Tibial nerve (tissue), 4 donors: ENCODE data around the gene RPL22L1. TPM values are rescaled to one million over a fixed set of nuclear protein-coding genes. Genes with fewer than 3 reads are reported as not detected.
"Not testable (repeated sequence)": the region's sequence is repeated elsewhere in the genome, so short reads cannot be mapped to it uniquely, and the experiment has no call there.

Source experiments
- DNase-seq, 2 donors: peaks; one replicate each; pipeline ENCODE4 v3.0.0-alpha.2; 2019; ENCODE audit warnings: low spot score in 2 of 2
- H3K27ac ChIP-seq, 4 donors: fragments of 200-600 bp; sonication (generic) in 3 of 4; one replicate each; pipeline ENCODE4 v1.5.1; 2017 to 2019; ENCODE audit warnings: mild to moderate bottlenecking in 1 of 4
- H3K27me3 ChIP-seq, 2 donors: fragments of 200-600 bp; sonication (generic) in 1 of 2; one replicate each; pipeline versions ENCODE4 v1.5.1 to v1.6.0; 2017 to 2019
- H3K36me3 ChIP-seq, 3 donors: fragments of 200-600 bp; sonication (generic); one replicate each; pipeline ENCODE4 v1.5.1; 2018 to 2019
- H3K4me1 ChIP-seq, 4 donors: fragments of 200-600 bp; sonication (generic) in 3 of 4; one replicate each; pipeline ENCODE4 v1.5.1; 2017 to 2019
- H3K4me3 ChIP-seq, 4 donors: fragments of 200-600 bp; sonication (generic) in 3 of 4; one replicate each; pipeline ENCODE4 v1.5.1; 2017 to 2019; ENCODE audit warnings: mild to moderate bottlenecking in 1 of 4, moderate library complexity in 1 of 4
- H3K9me3 ChIP-seq, 4 donors: fragments of 200-600 bp; sonication (generic) in 3 of 4; one replicate each; pipeline ENCODE4 v1.5.1; 2017 to 2019
- CTCF ChIP-seq, 5 experiments: fragments of 200-600 bp in 3 of 5; fragments of 450-650 bp in 2 of 5; sonication (generic) in 3 of 5; IDR thresholded peaks; one replicate each; pipeline ENCODE4 v1.5.1; 2016 to 2019; ENCODE audit warnings: antibody characterized with exemption in 5 of 5, mild to moderate bottlenecking in 3 of 5, moderate library complexity in 2 of 5
- EP300 ChIP-seq, 2 donors: sonication (generic); formaldehyde crosslinking; IDR thresholded peaks; one replicate each; pipeline ENCODE4 v1.6.1; 2017; ENCODE audit warnings: antibody characterized with exemption in 2 of 2, mild to moderate bottlenecking in 1 of 2
- POLR2A ChIP-seq, 2 donors: fragments of 450-650 bp; IDR thresholded peaks; one replicate each; pipeline ENCODE4 v1.6.1; 2017; ENCODE audit warnings: antibody characterized with exemption in 2 of 2, mild to moderate bottlenecking in 2 of 2, moderate library complexity in 2 of 2
- WGBS, 2 donors: methylation state at CpG; one replicate each; pipeline ENCODE4 v1.1.5; 2018; 5-methylcytosine and 5-hydroxymethylcytosine counted together
- total RNA-seq, 4 donors: library from RNA; depleted of rRNA; stranded (reverse); fragments of >200 nt; gene quantifications; one replicate each; pipeline ENCODE4 v1.1.0, GENCODE V29; 2016

RPL22L1 gene
- total RNA-seq, 4 donors from 2014 or later, result 59.0 to 96.6 (median 88.2) TPM

DNA sequence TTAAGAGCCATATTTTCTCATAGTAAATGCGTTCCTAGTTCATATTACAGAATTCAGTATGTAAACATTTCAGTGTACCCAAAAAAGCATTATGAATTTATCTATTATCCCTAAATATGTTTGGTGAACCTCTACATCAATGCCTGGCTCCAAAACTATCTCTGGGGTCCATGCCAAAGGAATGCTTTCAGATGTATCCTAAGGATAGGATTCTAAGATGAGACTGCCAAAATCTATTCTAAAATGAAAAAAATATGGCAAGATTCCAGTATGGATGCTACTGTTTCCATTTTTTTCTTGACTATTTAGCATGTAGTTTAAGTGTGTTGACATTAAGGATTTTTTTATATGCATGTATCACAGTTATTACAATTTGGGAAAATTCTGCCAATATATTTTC is 19.6 kb upstream of the RPL22L1 start:
- H3K36me3 ChIP-seq, result peaks cover 0 to 27% (median 0%) of the 10 kb centered on the region in 3 donors
- no peaks in the 10 kb centered on the region for H3K9me3 ChIP-seq
- no peak for TF ChIP-seq POLR2A (IDR thresholded peaks at IDR 0.05)
- TF ChIP-seq CTCF (IDR thresholded peaks at IDR 0.05), result no peak
- TF ChIP-seq EP300 (IDR thresholded peaks at IDR 0.05), result no peak
- DNase-seq, result no peak
- H3K27ac ChIP-seq, result no peak overlapping the region
- no peak overlapping the region for H3K4me3 ChIP-seq
- WGBS, 2 donors, result 30 to 38% methylated on average over 1 of the region's 1 CpG
- no peaks in the 10 kb centered on the region for H3K4me1 ChIP-seq
- no peaks in the 10 kb centered on the region for H3K27me3 ChIP-seq

- no peak overlapping the region for H3K27ac ChIP-seq
- peaks cover 0 to 27% (median 0%) of the 10 kb centered on the region in 3 donors for H3K36me3 ChIP-seq
- TF ChIP-seq EP300 (IDR thresholded peaks at IDR 0.05), result no peak
- TF ChIP-seq POLR2A (IDR thresholded peaks at IDR 0.05), result no peak
- TF ChIP-seq CTCF (IDR thresholded peaks at IDR 0.05), result no peak
- H3K27me3 ChIP-seq, result no peaks in the 10 kb centered on the region
- H3K9me3 ChIP-seq, result peaks cover 0 to 4% (median 0%) of the 10 kb centered on the region in 4 donors
- H3K4me3 ChIP-seq, result no peak overlapping the region
- no peaks in the 10 kb centered on the region for H3K4me1 ChIP-seq
- no peak for DNase-seq
Measured at GRCh38 chr3:170889132-170889531, 19.1 kb upstream of the RPL22L1 start.

GRCh38 chr3:170884109-170884930 is 14.3 kb upstream of the RPL22L1 start:
- H3K27me3 ChIP-seq, result not testable (repeated sequence)
- WGBS, 2 donors, result 90 to 95% methylated on average over 20 to 24 of the region's 24 CpGs

DNA sequence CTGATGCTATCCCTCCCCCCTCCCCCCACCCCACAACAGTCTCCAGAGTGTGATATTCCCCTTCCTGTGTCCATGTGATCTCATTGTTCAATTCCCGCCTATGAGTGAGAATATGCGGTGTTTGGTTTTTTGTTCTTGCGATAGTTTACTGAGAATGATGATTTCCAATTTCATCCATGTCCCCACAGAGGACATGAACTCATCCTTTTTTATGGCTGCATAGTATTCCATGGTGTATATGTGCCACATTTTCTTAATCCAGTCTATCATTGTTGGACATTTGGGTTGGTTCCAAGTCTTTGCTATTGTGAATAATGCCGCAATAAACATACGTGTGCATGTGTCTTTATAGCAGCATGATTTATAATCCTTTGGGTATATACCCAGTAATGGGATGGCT is 8.7 kb upstream of the RPL22L1 start:
- H3K9me3 ChIP-seq, result peaks cover 0 to 13% (median 0%) of the 10 kb centered on the region in 4 donors
- not testable (repeated sequence) for H3K36me3 ChIP-seq, H3K4me3 ChIP-seq, H3K27ac ChIP-seq, DNase-seq, H3K27me3 ChIP-seq, H3K4me1 ChIP-seq
- 82 to 92% methylated on average over 2 to 3 of the region's 5 CpGs for WGBS, 2 donors

More at GRCh38 chr3:170884109-170884930, 14.3 kb upstream of the RPL22L1 start:
- not testable (repeated sequence) for H3K4me1 ChIP-seq, H3K27ac ChIP-seq, H3K9me3 ChIP-seq, H3K36me3 ChIP-seq, H3K4me3 ChIP-seq, DNase-seq

DNA sequence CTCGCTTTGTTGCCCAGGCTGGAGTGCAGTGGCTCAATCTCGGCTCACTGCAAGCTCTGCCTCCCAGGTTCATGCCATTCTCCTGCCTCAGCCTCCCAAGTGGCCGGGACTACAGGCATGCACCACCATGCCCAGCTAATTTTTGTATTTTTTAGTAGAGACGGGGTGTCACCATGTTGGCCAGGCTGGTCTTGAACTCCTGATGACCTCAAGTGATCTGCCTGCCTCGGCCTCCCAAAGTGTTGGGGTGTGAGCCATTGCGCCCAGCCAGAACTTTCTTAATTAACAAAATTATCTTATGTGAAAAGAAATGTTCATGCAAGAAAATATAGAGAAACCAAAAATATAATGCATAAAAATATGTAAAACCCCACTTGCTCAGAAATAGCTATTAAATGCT is 7.3 kb upstream of the RPL22L1 start:
- not testable (repeated sequence) for H3K36me3 ChIP-seq, H3K27ac ChIP-seq, H3K27me3 ChIP-seq, DNase-seq, H3K4me3 ChIP-seq, H3K4me1 ChIP-seq
- 91 to 93% methylated on average over 6 of the region's 6 CpGs for WGBS, 2 donors
- peaks cover 0 to 13% (median 0%) of the 10 kb centered on the region in 4 donors for H3K9me3 ChIP-seq

- Histone ChIP-seq H3K27ac (no peak overlapping the region), H3K4me3 (no peak overlapping the region), H3K9me3 (peaks cover 0 to 13% (median 0%) of the 10 kb centered on the region in 4 donors), H3K36me3 (no peaks in the 10 kb centered on the region), H3K4me1 (no peaks in the 10 kb centered on the region), H3K27me3 (no peaks in the 10 kb centered on the region)
- DNase-seq, result no peak
- WGBS, 2 donors, result 88 to 95% methylated on average over 2 of the region's 2 CpGs
- no peak for TF ChIP-seq EP300 (IDR thresholded peaks at IDR 0.05)
Measured at GRCh38 chr3:170876537-170876936, 6.5 kb upstream of the RPL22L1 start.

DNA sequence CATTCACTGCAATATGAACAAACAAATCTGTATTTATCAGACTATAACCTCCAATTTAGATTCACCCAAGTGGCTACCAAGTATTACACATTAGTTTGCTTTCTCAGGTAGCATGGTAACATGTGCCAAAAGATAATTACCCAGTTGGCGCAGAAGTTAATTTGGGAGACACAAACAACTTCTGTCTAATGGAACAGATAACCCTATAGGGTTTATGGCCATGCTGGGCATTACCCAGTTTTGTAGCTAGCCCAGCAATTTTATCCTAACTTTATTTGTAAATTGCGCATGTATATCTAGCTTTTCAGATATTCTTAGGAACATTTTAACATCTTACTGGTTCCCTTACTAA is 780 bp downstream of the RPL22L1 start:
- Histone ChIP-seq H3K4me3 (peak overlapping the region; percentile 63 to 74 (median 68)), H3K36me3 (peaks cover 0 to 28% (median 12%) of the 10 kb centered on the region in 3 donors), H3K27ac (peak overlapping the region; percentile 75 to 93 (median 84)), H3K4me1 (peaks cover 0 to 28% (median 25%) of the 10 kb centered on the region in 4 donors), H3K27me3 (no peaks in the 10 kb centered on the region), H3K9me3 (peaks cover 0 to 2% (median 0%) of the 10 kb centered on the region in 4 donors)
- WGBS, 2 donors, result 15 to 27% methylated on average over 2 of the region's 2 CpGs
- no peak for DNase-seq
- TF ChIP-seq CTCF (IDR thresholded peaks at IDR 0.05) (no peak), POLR2A (IDR thresholded peaks at IDR 0.05) (no peak), EP300 (IDR thresholded peaks at IDR 0.05) (no peak)
